ENCODE results near the gene TUBB1. TPM values are rescaled to one million over a fixed set of nuclear protein-coding genes. Genes with fewer than 3 reads are reported as not detected.
A peak's percentile ranks its signal among the peaks of the same experiment; 100 is the strongest.

The TUBB1 gene
- polyA plus RNA-seq, 1 donor (not counting 4 experiments of a cell fraction or from before 2014, with no cell fraction given), result 0.03 TPM

- H3K79me2 ChIP-seq (ENCODE audit: control insufficient read depth, insufficient read depth, low read length), result no peaks in the 10 kb centered on the region
- H3K36me3 ChIP-seq (ENCODE audit: control insufficient read depth in 2 of 2, extremely low read depth in 1 of 2, insufficient read depth in 2 of 2, low read length in 2 of 2), result no peaks in the 10 kb centered on the region
- no peak overlapping the region for H2AFZ ChIP-seq (ENCODE audit: control insufficient read depth, low read length)
- peaks cover 3% of the 10 kb centered on the region for H3K4me1 ChIP-seq (ENCODE audit: control insufficient read depth, extremely low read depth, insufficient read depth, low read length)
- no peaks in the 10 kb centered on the region for H4K20me1 ChIP-seq (ENCODE audit: control insufficient read depth, extremely low read depth, insufficient read depth, low read length)
- DNase-seq (ENCODE audit: low read depth, low spot score) (no peak), FAIRE-seq (peak; percentile 43)
- no peak overlapping the region for H3K9ac ChIP-seq (ENCODE audit: control insufficient read depth, extremely low read depth, insufficient read depth, low read length)
- H3K27me3 ChIP-seq (ENCODE audit: control insufficient read depth, extremely low read depth, insufficient read depth, low read length), result peaks cover 6% of the 10 kb centered on the region
- no peak overlapping the region for H3K27ac ChIP-seq (ENCODE audit: control insufficient read depth, insufficient read depth, low read length)
- H3K9me1 ChIP-seq (ENCODE audit: control insufficient read depth, extremely low read depth, insufficient read depth, low read length), result no peaks in the 10 kb centered on the region
- TF ChIP-seq CTCF (optimal IDR thresholded peaks at IDR 0.05 in 1 of 3, IDR thresholded peaks at IDR 0.05 in 1 of 3, conservative IDR thresholded peaks at IDR 0.05 in 1 of 3; ENCODE audit: extremely low read depth in 1 of 3, insufficient read depth in 2 of 3, low read length in 3 of 3) (no peak), EZH2 (IDR thresholded peaks at IDR 0.05; ENCODE audit: low read length) (no peak)
- dilution Hi-C loops (cut with MboI; ENCODE audit: extremely low pct_ligation_motif_present, low sequenced_read_pairs), result no loop called here
- H3K4me2 ChIP-seq (ENCODE audit: control insufficient read depth, extremely low read depth, insufficient read depth, low read depth, low read length), result no peak overlapping the region
- no peak overlapping the region for H3K4me3 ChIP-seq (ENCODE audit: control insufficient read depth in 2 of 3, extremely low read depth in 1 of 3, insufficient read depth in 2 of 3, low read depth in 1 of 3, low read length in 3 of 3)
- no peaks in the 10 kb centered on the region for H3K9me3 ChIP-seq (ENCODE audit: control insufficient read depth, low read depth, low read length)
Measured at GRCh38 chr20:59074456-59074855, 55.2 kb downstream of the TUBB1 start.

- no peak for DNase-seq (ENCODE audit: low read depth, low spot score)
- no peak for TF ChIP-seq EZH2 (IDR thresholded peaks at IDR 0.05; ENCODE audit: low read length)
- TF ChIP-seq CTCF (optimal IDR thresholded peaks at IDR 0.05 in 1 of 3, IDR thresholded peaks at IDR 0.05 in 1 of 3, conservative IDR thresholded peaks at IDR 0.05 in 1 of 3; ENCODE audit: extremely low read depth in 1 of 3, insufficient read depth in 2 of 3, low read length in 3 of 3), result no peak
- dilution Hi-C loops (cut with MboI; ENCODE audit: extremely low pct_ligation_motif_present, low sequenced_read_pairs), result no loop called here
Measured at GRCh38 chr20:59075934-59076508, 56.8 kb downstream of the TUBB1 start.

More at GRCh38 chr20:59075934-59076508, 56.8 kb downstream of the TUBB1 start:
- no peak overlapping the region for H3K27ac ChIP-seq (ENCODE audit: control insufficient read depth, insufficient read depth, low read length)
- no peaks in the 10 kb centered on the region for H3K36me3 ChIP-seq (ENCODE audit: control insufficient read depth in 2 of 2, extremely low read depth in 1 of 2, insufficient read depth in 2 of 2, low read length in 2 of 2)
- H3K4me3 ChIP-seq (ENCODE audit: control insufficient read depth in 2 of 3, extremely low read depth in 1 of 3, insufficient read depth in 2 of 3, low read depth in 1 of 3, low read length in 3 of 3), result no peak overlapping the region
- H3K79me2 ChIP-seq (ENCODE audit: control insufficient read depth, insufficient read depth, low read length), result no peaks in the 10 kb centered on the region
- H3K4me1 ChIP-seq (ENCODE audit: control insufficient read depth, extremely low read depth, insufficient read depth, low read length), result peaks cover 3% of the 10 kb centered on the region
- FAIRE-seq, result no peak
- H3K9me3 ChIP-seq (ENCODE audit: control insufficient read depth, low read depth, low read length), result no peaks in the 10 kb centered on the region
- H2AFZ ChIP-seq (ENCODE audit: control insufficient read depth, low read length), result no peak overlapping the region
- H4K20me1 ChIP-seq (ENCODE audit: control insufficient read depth, extremely low read depth, insufficient read depth, low read length), result no peaks in the 10 kb centered on the region
- no peak overlapping the region for H3K4me2 ChIP-seq (ENCODE audit: control insufficient read depth, extremely low read depth, insufficient read depth, low read depth, low read length)
- H3K27me3 ChIP-seq (ENCODE audit: control insufficient read depth, extremely low read depth, insufficient read depth, low read length), result peaks cover 6% of the 10 kb centered on the region
- H3K9ac ChIP-seq (ENCODE audit: control insufficient read depth, extremely low read depth, insufficient read depth, low read length), result no peak overlapping the region
- H3K9me1 ChIP-seq (ENCODE audit: control insufficient read depth, extremely low read depth, insufficient read depth, low read length), result no peaks in the 10 kb centered on the region

Other genes starting within 250 kb of the TUBB1 start
- gene GNAS-AS1, start 168.5 kb upstream of the TUBB1 start, polyA plus RNA-seq, result 0.25 to 0.37 TPM (median 0.31 TPM) in 3 replicates
- gene GNAS, start 166.7 kb upstream of the TUBB1 start, polyA plus RNA-seq, result 521 to 1,373 TPM (median 560 TPM) in 3 replicates
- gene NELFCD, start 38.2 kb upstream of the TUBB1 start, polyA plus RNA-seq, result 59.7 to 105 TPM (median 68.5 TPM) in 3 replicates
- gene CTSZ, start 12.2 kb upstream of the TUBB1 start, polyA plus RNA-seq, result 102 to 171 TPM (median 138 TPM) in 3 replicates
- gene ATP5F1E, start 12.9 kb downstream of the TUBB1 start, polyA plus RNA-seq, result 48.3 to 100 TPM (median 99.7 TPM) in 3 replicates
- gene PRELID3B, start 23.4 kb downstream of the TUBB1 start, polyA plus RNA-seq, result 70.7 to 86.9 TPM (median 75.3 TPM) in 3 replicates
- not detected in 3 replicates for gene ZNF831, start 144.4 kb downstream of the TUBB1 start, polyA plus RNA-seq

All from keratinocyte (primary cell).